Astrocyte (in vitro differentiated cells and primary cell): ENCODE measurements around the gene MIOS.

Experiments
- CTCF ChIP-seq: IDR thresholded peaks from 2 replicates; pipeline ENCODE4 v1.5.1; 2011; ENCODE audit warnings: low read depth, mild to moderate bottlenecking, inconsistent platforms, low read length, moderate library complexity; ENCODE audit not compliant: insufficient read depth
- EZH2 ChIP-seq: IDR thresholded peaks from 2 replicates; pipeline ENCODE4 v1.6.1; 2012; ENCODE audit warnings: mild to moderate bottlenecking, low read length, inconsistent platforms; ENCODE audit not compliant: insufficient read depth

DNA sequence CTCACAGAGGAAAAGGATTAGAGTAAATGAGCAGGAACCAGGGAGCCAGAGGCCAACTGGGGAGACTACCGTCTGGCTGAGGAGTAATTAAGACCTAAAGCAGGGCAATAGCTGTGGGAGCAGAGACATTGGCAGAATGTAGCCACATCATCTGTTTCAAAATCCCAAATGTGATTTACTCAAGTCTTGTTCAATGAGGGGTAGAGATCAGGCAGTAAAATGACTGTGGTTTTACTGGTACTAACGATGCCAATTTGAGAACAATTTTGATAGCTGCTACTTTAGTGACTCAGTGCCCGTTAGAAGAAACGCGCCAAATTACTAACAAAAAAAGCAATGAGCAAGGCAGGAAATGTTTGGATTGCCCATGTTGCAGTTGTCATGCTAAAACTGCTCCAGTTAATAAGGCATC, 12.7 kb upstream of the MIOS start:
- TF ChIP-seq CTCF (no peak), EZH2 (no peak)
